KBM-7 (cell line): ENCODE results near the gene GRAMD4.

Experiments used
- DNase-seq: peaks from one replicate; pipeline ENCODE4 v3.0.0-alpha.2; 2015
- in situ Hi-C: fragments of 300-500 bp; cut with MboI; formaldehyde crosslinking; loops from 2 replicates; pipeline ENCODE4 v1.14.3; 2020; ENCODE audit warnings: low sequenced_read_pairs, low pct_unique_long_range_greater_than_20kb, mixed read lengths

The GRAMD4 gene

DNA sequence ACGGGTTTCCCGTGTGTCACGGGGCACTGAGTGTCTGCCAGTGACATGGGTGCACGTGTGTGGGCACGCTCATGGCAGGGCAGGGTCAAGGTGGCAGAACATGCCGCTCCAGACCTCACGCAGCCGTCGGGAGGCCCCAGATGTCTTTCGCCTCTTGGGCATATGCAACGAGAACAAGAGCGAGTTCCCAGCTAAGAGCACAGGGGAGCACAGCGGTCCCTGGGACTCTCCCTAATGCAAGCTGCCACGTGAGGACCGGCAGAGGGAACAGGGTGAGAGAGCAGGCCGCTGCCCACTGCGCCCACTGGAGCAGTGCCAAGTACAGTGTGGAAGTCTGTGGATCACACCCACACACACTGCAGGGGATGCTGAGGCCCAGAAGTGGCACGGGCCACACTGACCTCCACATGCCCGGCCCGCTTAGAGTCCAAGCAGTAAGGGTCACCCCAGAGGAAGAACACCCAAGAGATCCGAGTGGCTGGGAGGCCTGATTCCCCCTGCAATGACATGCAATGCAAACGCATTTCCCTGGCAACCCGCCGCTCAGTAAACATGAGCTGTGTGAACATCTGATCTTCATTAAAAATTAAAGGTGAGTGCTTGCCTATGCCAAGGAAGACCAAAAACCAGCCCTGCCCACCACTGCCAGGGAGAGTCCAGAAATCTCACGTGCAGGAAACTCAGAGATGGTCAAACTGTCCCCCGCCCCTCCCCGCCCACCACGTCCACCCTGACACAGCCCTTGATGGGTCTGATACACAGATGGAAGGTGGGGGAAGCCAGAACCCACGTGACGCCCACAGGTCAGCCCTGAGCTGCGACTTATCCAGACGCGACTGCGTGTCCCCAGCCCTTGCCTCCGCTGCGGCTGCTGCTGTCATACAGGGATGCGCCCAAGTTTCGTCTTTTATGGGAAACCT, 106.1 kb downstream of the GRAMD4 start:
- no peak for DNase-seq
- in situ Hi-C loops, result no loop called here

- in situ Hi-C loops, result no loop called here
- DNase-seq, result no peak
These were observed 106.8 kb downstream of the GRAMD4 start for GRCh38 chr22:46726986-46727317.

DNA sequence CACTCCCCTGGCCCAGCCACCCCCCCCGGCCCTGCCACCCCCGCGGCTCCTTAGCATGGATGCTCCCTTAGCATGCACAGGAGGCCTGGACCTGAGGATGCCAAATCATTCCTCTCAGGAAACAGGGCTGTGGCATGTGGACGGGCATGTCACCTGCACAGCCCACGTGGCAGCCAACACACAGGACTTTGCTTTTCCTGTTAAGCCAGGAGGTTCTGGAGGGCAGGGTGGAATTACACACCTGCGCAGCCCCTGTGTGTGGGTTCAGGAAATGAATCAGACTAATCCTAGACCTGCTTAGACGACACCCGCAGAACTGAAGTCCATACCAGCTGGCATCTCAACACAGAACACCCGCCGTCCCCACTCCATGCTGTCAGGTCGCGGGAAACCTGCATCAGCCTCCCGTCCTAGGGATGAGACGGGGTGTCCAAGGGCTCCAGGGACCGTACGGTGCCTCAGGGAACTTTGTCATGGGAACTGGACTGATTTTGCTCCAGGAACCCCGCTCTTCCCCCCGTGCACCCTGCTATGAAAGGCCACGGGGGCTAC, 107.7 kb downstream of the GRAMD4 start:
- DNase-seq, result no peak
- in situ Hi-C loops, result no loop called here

GRCh38 chr22:46728470-46728869, 108.3 kb downstream of the GRAMD4 start:
- in situ Hi-C loops, result no loop called here
- DNase-seq, result no peak
